ENCODE results near the gene CCDC33.

CCDC33 gene

GRCh38 chr15:74385733-74386132 is 149.6 kb downstream of the CCDC33 start:
- Histone ChIP-seq H3K27me3 (ENCODE audit: insufficient read depth, poor library complexity, severe bottlenecking) (no peaks in the 10 kb centered on the region), H3K4me3 (replicated peaks; ENCODE audit: insufficient read depth, low read length) (no peak overlapping the region), H3K27ac (replicated peaks) (no peak overlapping the region)
- no peak for DNase-seq (ENCODE audit: low read depth in 1 of 2, low spot score in 1 of 2)
- no peak for TF ChIP-seq CTCF (IDR thresholded peaks at IDR 0.05; ENCODE audit: insufficient read depth, low read length)
- TF ChIP-seq GABPA (IDR thresholded peaks at IDR 0.05; ENCODE audit: low read depth): no peak
- no peak for TF ChIP-seq POLR2AphosphoS5 (IDR thresholded peaks at IDR 0.05; ENCODE audit: low read depth)
- TF ChIP-seq SPI1 (IDR thresholded peaks at IDR 0.05; ENCODE audit: borderline replicate concordance, low read depth): no peak
- no peak for TF ChIP-seq REST (IDR thresholded peaks at IDR 0.05; ENCODE audit: insufficient replicate concordance, low read depth)

Data from HL-60 (cell line).